AG04449 (cell line): ENCODE measurements around the gene BMP10.

Experiments used
- CTCF ChIA-PET: fragments of 350-600 bp; formaldehyde crosslinking; extraction: SDS; loops from one replicate; lab custom pipeline; 2021; ENCODE audit warnings: antibody characterized with exemption; lab: Yijun Ruan, JAX
- POLR2A ChIA-PET: fragments of 400-600, 350-600 bp; formaldehyde crosslinking; extraction: SDS; loops from one replicate; lab custom pipeline; 2020; ENCODE audit warnings: antibody characterized with exemption, inconsistent platforms; lab: Yijun Ruan, JAX
- DNase-seq: peaks from one replicate; pipeline ENCODE4 v3.0.0-alpha.2; 2010; ENCODE audit warnings: low read depth, low spot score
- H3K4me3 ChIP-seq: 2 replicates; pipeline ENCODE4 v1.5.1; 2011; ENCODE audit warnings: low read depth, mild to moderate bottlenecking, control low read depth, low read length
- TF ChIP-seq, protein P1 (sequence below): IDR thresholded peaks from one replicate; pipeline ENCODE4 v1.5.1; 2011; ENCODE audit warnings: mild to moderate bottlenecking, moderate library complexity, low read length, control low read depth, inconsistent platforms; ENCODE audit not compliant: insufficient read depth; ENCODE audit errors: missing control alignments

BMP10 gene

DNA sequence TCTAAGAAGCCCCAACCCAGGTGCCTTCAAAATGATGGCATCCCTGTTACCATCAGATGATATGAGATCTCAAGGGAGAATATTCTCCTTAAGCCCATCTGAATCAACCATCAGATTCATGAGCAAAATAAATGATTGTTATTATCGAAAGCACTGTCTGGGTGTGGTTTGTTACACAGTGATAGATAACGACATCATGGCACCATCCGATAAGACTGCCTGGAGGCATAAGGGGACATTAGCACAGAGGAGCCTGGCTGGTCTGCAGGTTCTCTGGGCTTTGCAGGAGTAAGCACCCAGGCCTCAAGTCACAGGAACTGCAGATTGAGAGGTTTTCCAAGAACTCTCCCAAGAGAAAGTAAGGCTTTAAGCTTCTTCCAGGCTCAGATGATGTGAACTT is 15.6 kb downstream of the BMP10 start:
- POLR2A ChIA-PET, result no interaction called here
- CTCF ChIA-PET, result interaction anchor here (1.2 to 10.5 kb wide), 2 partner anchors 11 to 18 kb away, joined by 3 to 84 read pairs; no protein-coding TSS in a partner anchor

DNA sequence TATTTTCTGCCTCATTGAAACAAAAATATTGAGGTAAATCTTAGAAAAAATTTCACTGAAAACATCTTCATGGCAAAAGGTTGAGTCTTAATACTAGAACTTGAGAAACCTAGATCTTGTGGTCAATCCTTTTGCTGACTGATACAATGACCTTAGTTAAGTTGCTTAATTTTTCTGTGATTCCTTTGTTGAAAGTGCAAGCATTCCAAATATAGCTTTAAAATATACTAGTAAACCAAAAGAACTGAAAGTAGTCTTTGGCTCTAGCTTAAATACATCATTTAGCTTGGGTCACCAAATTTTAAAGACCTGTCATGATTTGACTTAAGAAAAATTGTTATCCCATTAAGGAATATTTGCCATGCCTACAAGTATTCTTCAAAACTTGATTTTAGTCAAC is 16.7 kb downstream of the BMP10 start:
- no peak overlapping the region for H3K4me3 ChIP-seq
- TF ChIP-seq, protein P1, sequence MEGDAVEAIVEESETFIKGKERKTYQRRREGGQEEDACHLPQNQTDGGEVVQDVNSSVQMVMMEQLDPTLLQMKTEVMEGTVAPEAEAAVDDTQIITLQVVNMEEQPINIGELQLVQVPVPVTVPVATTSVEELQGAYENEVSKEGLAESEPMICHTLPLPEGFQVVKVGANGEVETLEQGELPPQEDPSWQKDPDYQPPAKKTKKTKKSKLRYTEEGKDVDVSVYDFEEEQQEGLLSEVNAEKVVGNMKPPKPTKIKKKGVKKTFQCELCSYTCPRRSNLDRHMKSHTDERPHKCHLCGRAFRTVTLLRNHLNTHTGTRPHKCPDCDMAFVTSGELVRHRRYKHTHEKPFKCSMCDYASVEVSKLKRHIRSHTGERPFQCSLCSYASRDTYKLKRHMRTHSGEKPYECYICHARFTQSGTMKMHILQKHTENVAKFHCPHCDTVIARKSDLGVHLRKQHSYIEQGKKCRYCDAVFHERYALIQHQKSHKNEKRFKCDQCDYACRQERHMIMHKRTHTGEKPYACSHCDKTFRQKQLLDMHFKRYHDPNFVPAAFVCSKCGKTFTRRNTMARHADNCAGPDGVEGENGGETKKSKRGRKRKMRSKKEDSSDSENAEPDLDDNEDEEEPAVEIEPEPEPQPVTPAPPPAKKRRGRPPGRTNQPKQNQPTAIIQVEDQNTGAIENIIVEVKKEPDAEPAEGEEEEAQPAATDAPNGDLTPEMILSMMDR, result no peak
- ChIA-PET CTCF (interaction anchor here (1.2 to 10.5 kb wide), 2 partner anchors 10 to 17 kb away, joined by 3 to 84 read pairs; no protein-coding TSS in a partner anchor), POLR2A (no interaction called here)
- no peak for DNase-seq

More for the DNA sequence above, 15.6 kb downstream of the BMP10 start:
- H3K4me3 ChIP-seq, result no peak overlapping the region
- DNase-seq, result no peak
- TF ChIP-seq, protein P1, result no peak

DNA sequence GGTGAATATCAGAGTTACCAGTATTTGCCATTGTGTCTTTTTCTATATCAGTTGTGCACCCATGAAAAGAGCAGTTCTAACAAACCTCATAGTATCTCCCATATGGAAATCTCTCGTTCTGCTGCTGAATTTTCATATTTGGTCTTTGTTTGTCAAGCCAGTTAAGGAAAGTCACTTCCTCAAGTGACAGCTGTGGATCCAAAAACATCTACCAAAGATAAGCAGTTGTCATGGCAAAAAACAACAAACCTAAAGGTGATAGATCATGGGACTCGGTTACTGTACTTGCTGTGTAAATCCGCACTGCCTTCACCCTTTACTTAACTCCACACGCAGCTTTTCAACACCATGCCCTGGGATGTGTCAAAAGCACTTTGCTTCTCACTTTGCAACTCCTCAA is 17.3 kb downstream of the BMP10 start:
- ChIA-PET CTCF (interaction anchor here (1.8 to 10.5 kb wide), 2 partner anchors 16 to 102 kb away, joined by 5 to 84 read pairs; no protein-coding TSS in a partner anchor), POLR2A (no interaction called here)
- TF ChIP-seq, protein P1, result no peak
- DNase-seq, result no peak
- no peak overlapping the region for H3K4me3 ChIP-seq

DNA sequence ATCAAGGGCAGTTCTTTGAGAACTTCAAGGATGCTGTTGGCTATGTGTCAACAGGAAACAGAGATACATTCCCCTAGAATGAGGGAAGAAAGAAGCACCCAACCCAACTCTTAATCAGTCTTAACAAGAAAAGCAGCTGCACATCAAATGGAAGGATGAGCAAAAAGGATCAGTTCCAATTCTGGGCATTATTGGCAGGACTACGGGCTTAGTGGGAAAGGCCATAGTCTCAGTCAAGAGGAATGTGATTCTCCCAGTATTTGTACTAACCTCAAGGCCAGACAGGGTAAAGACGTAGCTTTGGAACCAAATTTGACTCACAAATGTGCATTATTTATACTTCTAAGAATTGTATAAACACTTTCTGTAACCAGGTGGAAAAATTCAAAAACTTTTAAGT is 18.2 kb downstream of the BMP10 start:
- CTCF ChIA-PET, result interaction anchor here (1.8 to 10.5 kb wide), 2 partner anchors 15 to 101 kb away, joined by 5 to 84 read pairs; no protein-coding TSS in a partner anchor
- POLR2A ChIA-PET, result no interaction called here
- DNase-seq, result no peak

DNA sequence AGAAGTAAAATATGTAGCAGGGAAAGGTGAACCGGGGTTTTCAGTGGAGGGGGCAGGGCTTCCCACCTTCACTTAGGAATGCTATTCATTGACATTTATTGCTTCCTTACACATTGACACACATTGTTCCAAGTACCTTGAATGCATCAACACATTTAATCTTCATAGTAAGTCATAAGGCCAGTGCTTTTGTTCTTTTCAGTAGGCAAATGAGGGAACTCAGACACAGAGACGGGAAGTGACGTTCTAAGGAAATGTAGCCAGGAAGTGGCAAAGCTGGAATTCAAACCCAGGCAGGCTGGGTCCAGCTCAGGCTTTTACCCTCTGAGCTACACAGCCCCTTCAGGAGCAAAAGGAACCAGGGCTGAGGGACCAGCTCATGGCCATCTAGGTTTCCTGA is 20.7 kb downstream of the BMP10 start:
- ChIA-PET CTCF (interaction anchor here (0.8 to 10.5 kb wide), 2 partner anchors 13 to 99 kb away, joined by 3 to 84 read pairs; no protein-coding TSS in a partner anchor), POLR2A (no interaction called here)
- DNase-seq, result no peak
- TF ChIP-seq, protein P1, result no peak
- H3K4me3 ChIP-seq, result no peak overlapping the region

More for the DNA sequence above, 18.2 kb downstream of the BMP10 start:
- H3K4me3 ChIP-seq, result no peak overlapping the region
- TF ChIP-seq, protein P1, result no peak

DNA sequence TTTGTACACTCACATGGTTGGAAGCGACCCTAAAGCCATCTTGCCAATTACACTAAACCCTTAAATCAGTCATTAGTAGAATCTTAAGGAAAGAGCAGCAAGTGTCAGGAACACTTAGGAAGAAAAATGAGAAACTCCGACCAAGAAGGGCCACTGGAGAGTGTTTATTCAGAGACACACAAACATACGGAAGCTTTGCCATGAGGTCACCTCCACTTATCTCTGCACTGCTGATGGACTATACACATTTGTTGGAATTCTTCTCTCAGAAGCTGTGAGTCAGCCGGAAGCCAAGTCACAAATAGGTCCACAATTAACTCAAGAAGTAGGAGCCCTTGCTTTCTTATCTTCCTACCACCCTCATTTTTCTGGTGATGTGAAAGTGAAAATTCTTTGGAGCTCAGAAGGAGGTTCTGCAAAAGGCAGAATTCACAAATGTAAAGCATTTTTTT is 21.6 kb downstream of the BMP10 start:
- TF ChIP-seq, protein P1, result no peak
- DNase-seq, result no peak
- ChIA-PET POLR2A (no interaction called here), CTCF (interaction anchor here (1.0 to 10.5 kb wide), 2 partner anchors 12 to 60 kb away, joined by 3 to 84 read pairs; no protein-coding TSS in a partner anchor)
- H3K4me3 ChIP-seq, result no peak overlapping the region
